Mononuclear cell (primary cell): Measurements from ENCODE around the gene KIF21B. TPM values are rescaled to one million over a fixed set of nuclear protein-coding genes. Genes with fewer than 3 reads are reported as not detected.
"Not testable (repeated sequence)": the region's sequence is repeated elsewhere in the genome, so short reads cannot be mapped to it uniquely, and the experiment has no call there.

Experiments
- H3K27me3 ChIP-seq: 2 replicates; pipeline ENCODE4 v1.6.0; 2011; ENCODE audit warnings: low read length, control low read depth; ENCODE audit not compliant: insufficient read depth
- H3K4me1 ChIP-seq: 2 replicates; pipeline ENCODE4 v1.5.1; 2011; ENCODE audit warnings: mild to moderate bottlenecking, low read length, control low read depth; ENCODE audit not compliant: insufficient read depth
- H3K4me3 ChIP-seq: 2 replicates; pipeline ENCODE4 v1.5.1; 2011; ENCODE audit warnings: mild to moderate bottlenecking, low read length, moderate library complexity
- H3K9me3 ChIP-seq: 2 replicates; pipeline ENCODE4 v1.5.1; 2011; ENCODE audit warnings: low read depth, mild to moderate bottlenecking, control low read depth, low read length
- total RNA-seq: library from RNA; depleted of rRNA; stranded (reverse); fragments of >200 nt; gene quantifications from one replicate; pipeline ENCODE4 v1.2.3, GENCODE V29; 2012

The KIF21B gene
- total RNA-seq, 1 donor = 41.1 TPM

DNA sequence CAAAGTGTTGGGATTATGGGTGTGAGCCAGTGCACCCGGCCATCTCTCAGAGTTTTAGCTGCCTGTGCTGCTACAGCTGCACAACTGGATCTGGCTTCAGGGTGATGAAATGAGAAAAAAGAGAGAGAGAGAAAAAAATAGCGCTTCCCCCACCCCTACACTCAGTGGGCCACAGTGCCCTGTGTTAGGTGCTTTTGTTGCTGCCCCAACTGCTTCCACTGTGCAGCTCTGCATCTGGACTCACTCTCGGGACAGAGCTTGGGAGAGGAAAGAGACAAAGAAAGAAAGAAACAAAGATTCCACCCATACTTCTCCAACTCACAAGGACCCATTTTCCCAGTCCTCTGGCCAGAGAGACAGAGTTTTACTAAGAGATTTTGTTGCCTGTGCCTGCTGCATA is 78.4 kb downstream of the KIF21B start:
- no peaks in the 10 kb centered on the region for H3K4me1 ChIP-seq
- no peak overlapping the region for H3K4me3 ChIP-seq
- H3K9me3 ChIP-seq = no peaks in the 10 kb centered on the region
- no peaks in the 10 kb centered on the region for H3K27me3 ChIP-seq

DNA sequence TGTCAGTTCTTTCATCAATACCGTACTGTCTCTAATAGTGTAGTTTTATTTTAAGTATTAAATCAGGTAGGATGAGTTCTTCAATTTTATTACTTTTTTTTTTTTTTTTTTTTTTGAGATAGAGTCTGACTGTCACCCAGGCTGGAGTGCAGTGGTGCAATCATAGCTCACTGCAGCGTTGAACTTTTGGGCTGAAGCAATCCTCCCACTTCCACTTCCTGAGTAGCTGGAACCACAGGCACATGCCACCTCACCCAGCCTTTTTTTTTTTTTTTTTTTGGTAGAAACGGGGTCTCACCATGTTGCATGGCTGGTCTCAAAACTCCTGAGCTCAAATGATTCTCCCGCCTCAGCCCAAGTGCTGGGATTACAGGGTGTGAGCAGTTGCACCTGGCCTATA is 84.6 kb downstream of the KIF21B start:
- Histone ChIP-seq H3K9me3 (no peaks in the 10 kb centered on the region), H3K4me3 (no peak overlapping the region), H3K27me3 (no peaks in the 10 kb centered on the region), H3K4me1 (peaks cover 14% of the 10 kb centered on the region)

DNA sequence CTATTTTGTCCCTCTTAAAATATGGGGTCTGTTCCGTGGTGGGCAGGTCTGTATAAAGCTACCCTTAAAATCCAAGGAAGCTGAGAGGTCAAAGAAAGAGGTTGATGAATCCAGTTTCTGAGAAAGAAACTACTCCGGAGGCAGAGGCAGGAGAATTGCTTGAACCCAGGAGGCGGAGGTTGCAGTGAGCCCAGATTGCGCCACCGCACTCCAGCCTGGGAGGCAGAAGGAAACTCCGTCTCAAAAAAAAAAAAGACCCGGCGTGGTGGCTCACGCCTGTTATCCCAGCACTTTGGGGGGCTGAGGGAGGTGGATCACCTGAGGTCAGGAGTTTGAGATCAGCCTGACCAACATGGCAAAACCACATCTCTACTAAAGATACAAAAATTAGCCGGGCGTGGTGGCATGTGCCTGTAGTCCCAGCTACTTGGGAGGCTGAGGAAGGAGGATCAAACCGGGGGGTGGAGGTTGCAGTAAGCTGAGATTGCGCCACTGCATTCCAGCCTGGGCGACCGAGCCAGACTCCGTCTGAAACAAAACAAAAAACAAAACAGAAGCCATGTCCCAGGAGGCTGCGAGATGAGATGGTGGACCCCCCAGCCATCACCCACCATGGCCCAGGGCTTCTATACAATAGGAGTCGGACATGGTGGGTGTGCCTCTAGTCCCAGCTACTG is 88.1 kb downstream of the KIF21B start:
- H3K27me3 ChIP-seq, H3K9me3 ChIP-seq, H3K4me3 ChIP-seq: not testable (repeated sequence)
- peaks cover 14% of the 10 kb centered on the region for H3K4me1 ChIP-seq

DNA sequence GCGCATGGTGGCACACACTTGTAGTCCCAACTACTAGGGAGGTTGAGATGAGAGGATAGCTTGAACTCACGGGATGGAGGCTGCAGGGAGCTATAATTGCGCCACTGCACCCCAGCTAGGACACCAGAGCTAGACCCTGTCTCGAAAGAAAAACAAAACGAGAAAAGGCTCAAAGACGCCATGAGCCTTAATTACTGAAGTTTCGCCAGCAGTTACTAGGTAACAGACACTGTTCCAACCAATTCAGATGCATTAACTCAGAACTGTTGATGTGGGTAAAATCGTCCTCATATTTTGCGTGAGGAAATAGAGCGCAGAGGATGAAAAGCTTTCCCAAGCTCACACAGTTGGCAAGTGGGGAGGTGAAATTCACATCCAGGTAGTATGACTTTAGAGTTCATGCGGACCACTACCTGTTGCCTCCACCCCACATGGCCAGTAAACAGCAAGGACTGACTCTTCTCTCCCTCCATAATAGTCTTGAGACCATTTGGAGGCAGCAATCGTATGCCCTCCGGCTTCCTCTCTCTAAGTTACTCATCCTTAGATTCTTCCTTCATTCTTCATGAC is 88.8 kb downstream of the KIF21B start:
- Histone ChIP-seq H3K27me3 (no peaks in the 10 kb centered on the region), H3K4me1 (peaks cover 14% of the 10 kb centered on the region), H3K9me3 (no peaks in the 10 kb centered on the region)

DNA sequence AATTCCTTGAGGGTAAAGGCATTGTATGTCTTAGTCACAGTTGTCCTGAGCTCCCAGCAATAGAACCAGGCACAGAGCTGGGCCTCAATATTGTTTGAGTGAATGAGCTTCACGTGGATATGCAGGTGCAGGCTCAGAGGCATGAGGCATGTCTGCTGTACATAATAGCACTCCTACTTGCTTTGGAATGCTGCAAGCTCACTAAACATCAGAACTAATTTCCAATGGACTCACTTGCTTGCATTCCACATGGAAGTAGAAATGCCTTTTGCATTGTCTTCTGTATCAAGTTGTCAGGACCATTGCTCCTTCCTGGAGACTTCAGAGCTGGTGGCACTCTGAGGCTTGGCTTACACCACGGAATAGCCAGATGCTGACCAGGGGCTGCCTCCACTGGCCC is 91.7 kb downstream of the KIF21B start:
- Histone ChIP-seq H3K4me3 (no peak overlapping the region), H3K4me1 (no peaks in the 10 kb centered on the region), H3K9me3 (no peaks in the 10 kb centered on the region), H3K27me3 (no peaks in the 10 kb centered on the region)

More for the DNA sequence above, 88.8 kb downstream of the KIF21B start:
- H3K4me3 ChIP-seq = no peak overlapping the region

DNA sequence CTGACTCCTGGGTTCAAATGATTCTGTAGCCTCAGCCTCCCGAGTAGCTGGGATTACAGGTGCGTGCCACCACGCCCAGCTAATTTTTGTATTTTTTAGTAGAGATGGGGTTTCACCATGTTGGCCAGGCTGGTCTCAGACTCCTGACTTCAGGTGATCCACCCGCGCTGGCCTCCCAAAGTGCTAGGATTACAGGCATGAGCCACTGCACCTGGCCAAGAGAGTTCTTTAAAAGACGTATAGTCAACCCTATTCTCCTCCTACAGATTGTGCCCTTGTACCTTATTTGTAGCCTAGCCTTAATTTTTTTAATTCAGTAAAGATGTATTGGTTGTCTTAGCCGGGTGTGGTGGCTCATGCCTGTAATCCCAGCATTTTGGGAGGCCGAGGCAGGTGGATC is 93.2 kb downstream of the KIF21B start:
- H3K4me3 ChIP-seq, H3K9me3 ChIP-seq, H3K27me3 ChIP-seq, H3K4me1 ChIP-seq: not testable (repeated sequence)

DNA sequence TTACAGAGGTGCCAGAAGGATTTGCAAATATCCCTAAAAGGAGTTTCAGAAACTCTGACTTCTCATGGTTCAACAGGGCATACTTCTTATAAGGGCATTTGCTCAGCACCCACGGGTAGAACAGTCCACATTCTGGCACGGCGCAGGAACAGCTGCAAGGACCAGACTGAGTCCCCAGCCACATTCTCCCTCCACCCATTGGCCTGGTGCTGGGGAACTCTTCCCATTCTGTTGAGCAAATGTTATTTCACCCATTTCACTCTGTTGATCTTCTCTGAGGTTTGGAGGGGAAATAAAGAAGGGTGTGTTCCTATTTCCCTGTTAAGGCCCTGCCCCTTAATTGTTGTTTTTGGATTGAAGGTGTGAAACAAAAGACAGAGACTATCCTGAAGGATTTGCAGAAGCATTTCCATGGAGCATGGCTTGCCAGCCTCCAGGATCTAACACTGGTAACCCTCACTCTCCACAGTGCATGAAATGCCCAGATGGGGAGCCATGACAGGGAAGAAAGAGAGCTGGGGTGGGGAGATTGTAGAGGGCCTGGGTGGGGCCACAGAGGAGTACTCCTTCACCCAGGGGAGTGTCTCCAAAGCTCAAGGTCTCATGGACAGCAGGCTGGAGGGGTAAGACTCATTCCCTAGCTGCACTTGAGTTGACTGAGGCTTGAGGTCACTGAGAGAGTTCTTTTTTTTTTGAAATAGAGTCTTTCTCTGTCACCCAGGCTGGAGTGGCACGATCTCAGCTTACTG is 93.8 kb downstream of the KIF21B start:
- Histone ChIP-seq H3K4me3 (no peak overlapping the region), H3K9me3 (no peaks in the 10 kb centered on the region), H3K4me1 (no peaks in the 10 kb centered on the region), H3K27me3 (no peaks in the 10 kb centered on the region)

DNA sequence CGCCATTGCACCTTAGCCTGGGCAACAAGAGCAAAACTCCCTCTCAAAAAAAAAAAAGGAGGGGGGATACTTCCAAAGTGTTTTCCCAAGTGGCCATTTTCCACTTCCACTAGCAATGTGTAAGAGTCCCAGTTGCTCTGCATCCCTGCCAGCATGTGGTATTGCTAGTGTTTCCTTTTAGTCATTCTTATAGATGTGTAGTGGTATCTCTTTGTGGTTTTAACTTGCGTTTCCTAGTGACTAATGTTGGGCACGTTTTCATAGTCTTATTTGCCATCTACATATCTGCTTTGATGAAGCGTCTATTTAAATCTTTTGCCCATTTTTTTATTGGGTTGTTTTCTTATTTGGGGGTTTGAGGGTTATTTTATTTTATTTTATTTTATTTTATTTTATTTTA is 97.7 kb downstream of the KIF21B start:
- H3K4me3 ChIP-seq = no peak overlapping the region
- no peaks in the 10 kb centered on the region for H3K9me3 ChIP-seq
- no peaks in the 10 kb centered on the region for H3K27me3 ChIP-seq
- no peaks in the 10 kb centered on the region for H3K4me1 ChIP-seq

DNA sequence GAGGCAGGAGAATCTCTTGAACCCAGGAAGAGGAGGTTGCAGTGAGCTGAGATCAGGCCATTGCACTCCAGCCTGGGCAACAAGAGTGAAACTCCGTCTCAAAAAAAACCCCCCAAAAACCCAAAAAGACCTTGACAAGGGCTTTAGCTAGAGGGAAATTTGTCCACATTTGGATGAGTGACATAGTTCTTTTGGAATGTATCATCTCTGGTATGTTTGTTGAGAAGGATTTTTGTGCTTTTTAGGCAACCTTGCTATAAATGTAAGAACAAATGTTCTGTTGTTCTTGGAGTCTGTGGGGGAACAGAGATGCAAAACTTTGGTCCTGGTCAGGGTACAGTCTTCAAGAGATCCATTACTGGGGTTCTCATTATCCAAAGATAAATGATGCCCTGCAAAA is 99.9 kb downstream of the KIF21B start:
- Histone ChIP-seq H3K9me3 (no peaks in the 10 kb centered on the region), H3K4me1 (no peaks in the 10 kb centered on the region), H3K27me3 (no peaks in the 10 kb centered on the region), H3K4me3 (no peak overlapping the region)

DNA sequence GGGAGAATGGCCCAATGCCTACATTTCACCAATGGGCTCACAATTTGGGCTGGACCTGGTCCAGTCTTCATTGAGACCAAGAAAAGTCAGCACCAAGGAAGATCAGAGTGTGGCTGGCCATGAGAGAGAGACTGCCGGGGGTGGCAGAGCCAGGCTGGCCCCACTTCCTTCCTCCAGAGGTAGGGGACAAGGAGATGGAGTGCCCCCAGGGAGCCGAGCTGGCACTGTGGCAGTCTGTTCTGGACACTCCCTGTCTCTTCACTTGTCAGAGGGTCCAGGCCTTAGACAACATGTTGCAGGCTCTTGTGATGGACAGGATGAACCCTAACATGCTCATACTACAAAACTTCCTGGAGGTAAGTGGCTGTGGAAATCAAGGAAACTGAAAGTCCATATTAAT is 101.1 kb downstream of the KIF21B start:
- H3K9me3 ChIP-seq = no peaks in the 10 kb centered on the region
- no peak overlapping the region for H3K4me3 ChIP-seq
- H3K27me3 ChIP-seq = no peaks in the 10 kb centered on the region
- H3K4me1 ChIP-seq = no peaks in the 10 kb centered on the region

DNA sequence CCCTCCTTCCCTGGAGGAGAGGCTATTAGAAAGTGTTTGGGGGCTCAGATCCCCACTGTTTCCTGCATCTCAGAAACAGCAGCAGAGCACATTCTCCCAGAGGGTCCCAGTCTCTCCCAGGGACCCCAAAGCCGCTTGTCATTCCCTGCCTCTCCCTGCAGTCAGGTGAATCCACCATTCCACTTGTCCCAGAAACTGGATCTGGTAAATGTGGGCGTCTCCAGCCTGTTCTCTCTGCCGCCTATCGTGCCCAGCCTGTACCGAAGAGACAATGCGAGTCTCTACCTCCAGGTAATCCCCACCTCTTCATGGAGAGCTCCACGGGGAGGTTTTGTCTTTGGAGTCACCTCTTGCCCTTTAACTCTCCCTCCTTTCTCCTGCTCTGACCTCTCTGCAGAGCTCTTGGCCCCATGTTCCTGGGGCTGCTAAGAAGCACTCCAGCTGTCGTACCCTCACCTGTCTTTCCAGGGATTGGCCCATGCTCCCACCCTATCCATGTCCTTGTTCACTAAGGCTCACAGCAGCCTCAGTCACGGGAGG is 101.9 kb downstream of the KIF21B start:
- Histone ChIP-seq H3K4me3 (no peak overlapping the region), H3K4me1 (no peaks in the 10 kb centered on the region), H3K9me3 (no peaks in the 10 kb centered on the region)

More for the DNA sequence above, 101.9 kb downstream of the KIF21B start:
- no peaks in the 10 kb centered on the region for H3K27me3 ChIP-seq

Other genes with a start within 250 kb of the KIF21B start
- 0.84 TPM for gene GPR25, start 150.7 kb downstream of the KIF21B start, total RNA-seq
- gene INAVA, start 128.8 kb downstream of the KIF21B start, total RNA-seq = under 0.01 TPM
- gene CACNA1S, start 88.7 kb upstream of the KIF21B start, total RNA-seq = not detected
- gene ASCL5, start 103.5 kb upstream of the KIF21B start, total RNA-seq = not detected
- gene TMEM9, start 130.8 kb upstream of the KIF21B start, total RNA-seq = 11.1 TPM
- under 0.01 TPM for gene IGFN1, start 167.1 kb upstream of the KIF21B start, total RNA-seq